Endothelial cell (in vitro differentiated cells): ENCODE data around the gene S1PR2. TPM values are rescaled to one million over a fixed set of nuclear protein-coding genes. Genes with fewer than 3 reads are reported as not detected.
A peak's percentile ranks its signal among the peaks of the same experiment; 100 is the strongest.

ENCODE experiments used
- DNase-seq: peaks from one replicate; pipeline ENCODE4 v3.0.0; 2021; ENCODE audit warnings: low spot score
- H3K27ac Mint-ChIP-seq: one replicate; pipeline ENCODE4 v1.8.0; 2021; ENCODE audit warnings: mixed read lengths, inconsistent platforms; ENCODE audit not compliant: unreplicated experiment
- H3K27me3 Mint-ChIP-seq: one replicate; pipeline ENCODE4 v1.8.0; 2021; ENCODE audit warnings: mild to moderate bottlenecking, moderate library complexity, mixed read lengths, inconsistent platforms; ENCODE audit not compliant: unreplicated experiment
- H3K36me3 Mint-ChIP-seq: one replicate; pipeline ENCODE4 v1.8.0; 2021; ENCODE audit warnings: mild to moderate bottlenecking, low read depth, mixed read lengths, inconsistent platforms; ENCODE audit not compliant: unreplicated experiment
- H3K4me1 Mint-ChIP-seq: one replicate; pipeline ENCODE4 v1.8.0; 2021; ENCODE audit warnings: mild to moderate bottlenecking, mixed read lengths, inconsistent platforms; ENCODE audit not compliant: unreplicated experiment
- H3K4me3 Mint-ChIP-seq: one replicate; pipeline ENCODE4 v1.8.0; 2021; ENCODE audit warnings: mild to moderate bottlenecking, mixed read lengths, inconsistent platforms; ENCODE audit not compliant: unreplicated experiment
- H3K9me3 Mint-ChIP-seq: one replicate; pipeline ENCODE4 v1.8.0; 2021; ENCODE audit warnings: mixed read lengths, inconsistent platforms; ENCODE audit not compliant: unreplicated experiment
- CTCF ChIP-seq: fragments of 200-600 bp; sonication (generic); IDR thresholded peaks from one replicate; pipeline ENCODE4 v1.5.0; 2021; ENCODE audit warnings: antibody characterized with exemption; ENCODE audit not compliant: unreplicated experiment
- total RNA-seq: library from RNA; stranded (reverse); fragmentation: NEBNext Ultra II Directional; extraction: Animal tissue kit (Norgen Biotek cat#: 25700); gene quantifications from one replicate; pipeline ENCODE4 v1.2.1, GENCODE V29; 2021; ENCODE audit not compliant: unreplicated experiment

Gene S1PR2
- total RNA-seq, 1 donor from 2014 or later, result 9.3 TPM

- Mint-ChIP-seq H3K4me3 (no peak overlapping the region), H3K4me1 (peaks cover 6% of the 10 kb centered on the region), H3K27me3 (peaks cover 6% of the 10 kb centered on the region), H3K27ac (no peak overlapping the region), H3K36me3 (peaks cover 12% of the 10 kb centered on the region), H3K9me3 (no peaks in the 10 kb centered on the region)
- DNase-seq, result no peak
- TF ChIP-seq CTCF, result no peak
Observed at GRCh38 chr19:10228393-10228792, 2.7 kb downstream of the S1PR2 start.

GRCh38 chr19:10227026-10227971 lies 3.8 kb downstream of the S1PR2 start:
- no peak for TF ChIP-seq CTCF
- DNase-seq, result no peak
- Mint-ChIP-seq H3K27me3 (peaks cover 9% of the 10 kb centered on the region), H3K9me3 (no peaks in the 10 kb centered on the region), H3K27ac (no peak overlapping the region), H3K4me3 (no peak overlapping the region), H3K4me1 (peaks cover 6% of the 10 kb centered on the region), H3K36me3 (peaks cover 12% of the 10 kb centered on the region)

- Mint-ChIP-seq H3K36me3 (peaks cover 12% of the 10 kb centered on the region), H3K27me3 (peaks cover 9% of the 10 kb centered on the region), H3K9me3 (no peaks in the 10 kb centered on the region), H3K4me3 (peak overlapping the region; percentile 71), H3K4me1 (peaks cover 6% of the 10 kb centered on the region), H3K27ac (peak overlapping the region; percentile 21)
- no peak for DNase-seq
- no peak for TF ChIP-seq CTCF
Observed at GRCh38 chr19:10226376-10227025, 4.6 kb downstream of the S1PR2 start.

GRCh38 chr19:10226021-10226375 lies 5.1 kb downstream of the S1PR2 start:
- no peak for TF ChIP-seq CTCF
- Mint-ChIP-seq H3K9me3 (no peaks in the 10 kb centered on the region), H3K4me1 (peaks cover 6% of the 10 kb centered on the region), H3K4me3 (no peak overlapping the region), H3K27me3 (peaks cover 9% of the 10 kb centered on the region), H3K36me3 (peaks cover 12% of the 10 kb centered on the region), H3K27ac (no peak overlapping the region)
- no peak for DNase-seq

- Mint-ChIP-seq H3K9me3 (no peaks in the 10 kb centered on the region), H3K36me3 (peaks cover 9% of the 10 kb centered on the region), H3K27me3 (peaks cover 4% of the 10 kb centered on the region), H3K4me3 (no peak overlapping the region), H3K27ac (no peak overlapping the region), H3K4me1 (peaks cover 3% of the 10 kb centered on the region)
- no peak for DNase-seq
- TF ChIP-seq CTCF, result no peak
Observed at GRCh38 chr19:10224337-10224736, 6.8 kb downstream of the S1PR2 start.
